Measurements from ENCODE around the gene BLVRA.

GRCh38 chr7:43823941-43824340, 65.5 kb downstream of the BLVRA start:
- TF ChIP-seq EZH2 (IDR thresholded peaks at IDR 0.05; ENCODE audit: low read length, unreplicated experiment) (no peak), CTCF (conservative IDR thresholded peaks at IDR 0.05; ENCODE audit: low read depth, low read length) (no peak)
